SK-N-SH treated with all-trans-retinoic acid at 6 μM for 48 hours (cell line): Measurements from ENCODE around the gene PFKL.

Experiments used
- ATAC-seq: fragments of 200-7000 bp; cut with Tn5 transposase; 3 replicates; pipeline ENCODE4 v1.9.1; 2020; ENCODE audit warnings: mild to moderate bottlenecking, moderate library complexity
- ARNTL ChIP-seq: fragments of 450-650 bp; formaldehyde crosslinking; IDR thresholded peaks from 2 replicates; pipeline ENCODE4 v1.5.0; 2020; ENCODE audit warnings: low read depth, mild to moderate bottlenecking, moderate library complexity, borderline replicate concordance
- BACH2 ChIP-seq: fragments of 250-450 bp; sonication (Bioruptor Pico); IDR thresholded peaks from 2 replicates; pipeline ENCODE4 v1.9.0; 2021; ENCODE audit warnings: mild to moderate bottlenecking, borderline replicate concordance
- CREB5 ChIP-seq: fragments of 250-450 bp; sonication (Bioruptor Pico); IDR thresholded peaks from 2 replicates; pipeline ENCODE4 v1.5.1; 2020; ENCODE audit warnings: low read depth, mild to moderate bottlenecking, moderate library complexity
- CSDC2 ChIP-seq: fragments of 250-450 bp; sonication (Bioruptor Pico); IDR thresholded peaks from 2 replicates; pipeline ENCODE4 v1.5.0; 2020; ENCODE audit warnings: mild to moderate bottlenecking, moderate library complexity
- ESRRG ChIP-seq: fragments of 250-450 bp; sonication (Bioruptor Pico); IDR thresholded peaks from 2 replicates; pipeline ENCODE4 v1.6.1; 2021; ENCODE audit warnings: mild to moderate bottlenecking
- GLIS3 ChIP-seq: fragments of 250-450 bp; sonication (Bioruptor Pico); IDR thresholded peaks from 2 replicates; pipeline ENCODE4 v1.5.0; 2020; ENCODE audit warnings: mild to moderate bottlenecking, moderate library complexity
- ISL1 ChIP-seq: fragments of 250-450 bp; sonication (Bioruptor Pico); IDR thresholded peaks from 2 replicates; pipeline ENCODE4 v2.1.2; 2022; ENCODE audit warnings: mild to moderate bottlenecking, moderate library complexity
- OSR1 ChIP-seq: fragments of 250-450 bp; sonication (Bioruptor Pico); IDR thresholded peaks from 2 replicates; pipeline ENCODE4 v1.8.0; 2022; ENCODE audit warnings: moderate library complexity, mild to moderate bottlenecking, inconsistent platforms
- PATZ1 ChIP-seq: fragments of 250-450 bp; sonication (Bioruptor Pico); IDR thresholded peaks from 2 replicates; pipeline ENCODE4 v1.8.0; 2020; ENCODE audit warnings: mild to moderate bottlenecking, moderate library complexity, borderline replicate concordance
- POU6F1 ChIP-seq: fragments of 250-450 bp; sonication (Bioruptor Pico); IDR thresholded peaks from 2 replicates; pipeline ENCODE4 v1.8.0; 2021; ENCODE audit warnings: low read depth, mild to moderate bottlenecking, moderate library complexity, borderline replicate concordance
- PPARA ChIP-seq: fragments of 250-450 bp; sonication (Bioruptor Pico); IDR thresholded peaks from 2 replicates; pipeline ENCODE4 v1.5.0; 2020; ENCODE audit warnings: mild to moderate bottlenecking, borderline replicate concordance
- RARB ChIP-seq: fragments of 250-450 bp; sonication (Bioruptor Pico); IDR thresholded peaks from 2 replicates; pipeline ENCODE4 v1.8.0; 2021; ENCODE audit warnings: mild to moderate bottlenecking, moderate library complexity
- SNAI2 ChIP-seq: fragments of 250-450 bp; sonication (Bioruptor Pico); IDR thresholded peaks from 2 replicates; pipeline ENCODE4 v1.5.0; 2020; ENCODE audit warnings: mild to moderate bottlenecking, moderate library complexity
- TCF4 ChIP-seq: fragments of 250-450 bp; sonication (Bioruptor Pico); IDR thresholded peaks from 2 replicates; pipeline ENCODE4 v1.8.0; 2021; ENCODE audit warnings: mild to moderate bottlenecking, moderate library complexity, borderline replicate concordance
- TOX ChIP-seq: fragments of 250-450 bp; sonication (Bioruptor Pico); IDR thresholded peaks from 2 replicates; pipeline ENCODE4 v1.8.0; 2021; ENCODE audit warnings: mild to moderate bottlenecking, moderate library complexity, borderline replicate concordance
- ZC3H10 ChIP-seq: fragments of 250-450 bp; sonication (Bioruptor Pico); IDR thresholded peaks from 2 replicates; pipeline ENCODE4 v1.5.1; 2021; ENCODE audit warnings: mild to moderate bottlenecking, moderate library complexity
- ZFP3 ChIP-seq: fragments of 250-450 bp; sonication (Bioruptor Pico); IDR thresholded peaks from 2 replicates; pipeline ENCODE4 v1.5.0; 2020; ENCODE audit warnings: mild to moderate bottlenecking, moderate library complexity
- ZNF70 ChIP-seq: fragments of 450-650 bp; formaldehyde crosslinking; IDR thresholded peaks from 2 replicates; pipeline ENCODE4 v1.5.0; 2020; ENCODE audit warnings: mild to moderate bottlenecking, moderate library complexity
- ZNF8 ChIP-seq: fragments of 450-650 bp; formaldehyde crosslinking; IDR thresholded peaks from 2 replicates; pipeline ENCODE4 v1.5.0; 2020; ENCODE audit warnings: mild to moderate bottlenecking, moderate library complexity
- TF ChIP-seq, protein P1 (sequence below): fragments of 250-450 bp; sonication (Bioruptor Pico); IDR thresholded peaks from 2 replicates; pipeline ENCODE4 v1.5.1; 2021; ENCODE audit warnings: mild to moderate bottlenecking, moderate library complexity

PFKL gene

GRCh38 chr21:44351535-44352252, 51.8 kb downstream of the PFKL start:
- no peak for TF ChIP-seq RARB (CRISPR knock-in tag)
- TF ChIP-seq BACH2 (CRISPR knock-in tag), result no peak
- TF ChIP-seq SNAI2 (CRISPR knock-in tag), result no peak
- no peak for TF ChIP-seq ZNF8 (CRISPR knock-in tag)
- TF ChIP-seq POU6F1 (CRISPR knock-in tag), result no peak
- TF ChIP-seq, protein P1, sequence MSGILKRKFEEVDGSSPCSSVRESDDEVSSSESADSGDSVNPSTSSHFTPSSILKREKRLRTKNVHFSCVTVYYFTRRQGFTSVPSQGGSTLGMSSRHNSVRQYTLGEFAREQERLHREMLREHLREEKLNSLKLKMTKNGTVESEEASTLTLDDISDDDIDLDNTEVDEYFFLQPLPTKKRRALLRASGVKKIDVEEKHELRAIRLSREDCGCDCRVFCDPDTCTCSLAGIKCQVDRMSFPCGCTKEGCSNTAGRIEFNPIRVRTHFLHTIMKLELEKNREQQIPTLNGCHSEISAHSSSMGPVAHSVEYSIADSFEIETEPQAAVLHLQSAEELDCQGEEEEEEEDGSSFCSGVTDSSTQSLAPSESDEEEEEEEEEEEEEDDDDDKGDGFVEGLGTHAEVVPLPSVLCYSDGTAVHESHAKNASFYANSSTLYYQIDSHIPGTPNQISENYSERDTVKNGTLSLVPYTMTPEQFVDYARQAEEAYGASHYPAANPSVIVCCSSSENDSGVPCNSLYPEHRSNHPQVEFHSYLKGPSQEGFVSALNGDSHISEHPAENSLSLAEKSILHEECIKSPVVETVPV (CRISPR knock-in tag), result no peak
- ATAC-seq, result no peak

- TF ChIP-seq PPARA (CRISPR knock-in tag), result no peak
- no peak for TF ChIP-seq CREB5
- no peak for TF ChIP-seq ZNF70 (CRISPR knock-in tag)
- no peak for TF ChIP-seq TCF4 (CRISPR knock-in tag)
- TF ChIP-seq TOX, result no peak
- TF ChIP-seq ARNTL (CRISPR knock-in tag), result no peak
- no peak for TF ChIP-seq CSDC2 (CRISPR knock-in tag)
- TF ChIP-seq PATZ1 (CRISPR knock-in tag), result no peak
- no peak for TF ChIP-seq ZNF8 (CRISPR knock-in tag)
- no peak for TF ChIP-seq BACH2 (CRISPR knock-in tag)
- TF ChIP-seq ZFP3 (CRISPR knock-in tag), result no peak
- no peak for TF ChIP-seq ISL1
- TF ChIP-seq GLIS3 (CRISPR knock-in tag), result no peak
- TF ChIP-seq OSR1, result no peak
- TF ChIP-seq, protein P1 (CRISPR knock-in tag), result no peak
- TF ChIP-seq POU6F1 (CRISPR knock-in tag), result no peak
- TF ChIP-seq ZC3H10 (CRISPR knock-in tag), result no peak
- TF ChIP-seq SNAI2 (CRISPR knock-in tag), result no peak
- TF ChIP-seq RARB (CRISPR knock-in tag), result no peak
- no peak for TF ChIP-seq ESRRG
- ATAC-seq, result no peak
Measured at GRCh38 chr21:44352253-44352860, 52.5 kb downstream of the PFKL start.
